T-cell (primary cell): ENCODE results near the gene DMRTA2. TPM values are rescaled to one million over a fixed set of nuclear protein-coding genes. Genes with fewer than 3 reads are reported as not detected.

ENCODE experiments used
- ATAC-seq, 4 experiments: fragments of 200-7000 bp in 3 of 4; fragments of 150-1000 bp in 1 of 4; cut with Tn5 transposase; replicated peaks in 1 of 4; 1 replicate in 3 of 4; 2 replicates in 1 of 4; pipeline ENCODE4 v1.10.0; 2021; ENCODE audit warnings: moderate library complexity in 3 of 4, mild to moderate bottlenecking in 2 of 4, moderate number of reproducible peaks in 1 of 4
- CTCF ChIA-PET, 2 donors: fragments of 300-600 bp; sonication (Branson Sonifier 250); formaldehyde crosslinking; loops; one replicate each; lab custom pipeline; 2022; ENCODE audit warnings: antibody characterized with exemption in 2 of 2; lab: Charles Lee
- POLR2A ChIA-PET, 2 donors: fragments of 300-600 bp; sonication (Branson Sonifier 250); formaldehyde crosslinking; loops; one replicate each; lab custom pipeline; 2022; ENCODE audit warnings: antibody characterized with exemption in 2 of 2; lab: Charles Lee
- DNase-seq, 35 experiments: peaks; one replicate each; pipeline versions ENCODE4 v3.0.0 to v3.0.0-alpha.2; 2013 to 2023
- H3K27ac ChIP-seq: one replicate; pipeline ENCODE4 v1.5.1; 2013; ENCODE audit warnings: low read length
- H3K27me3 ChIP-seq, 2 experiments: replicated peaks in 1 of 2; 1 replicate in 1 of 2; 2 replicates in 1 of 2; pipeline versions ENCODE4 v1.6.1 to v1.7.0; 2013; ENCODE audit warnings: low read length in 1 of 2, mixed read lengths in 1 of 2; ENCODE audit not compliant: control insufficient read depth in 2 of 2, insufficient read depth in 2 of 2; ENCODE audit errors: extremely low read depth in 1 of 2
- H3K36me3 ChIP-seq, 2 donors: 1 replicate in 1 of 2; 2 replicates in 1 of 2; pipeline versions ENCODE4 v1.6.1 to v1.7.0; 2013; ENCODE audit warnings: low read length in 1 of 2; ENCODE audit not compliant: control insufficient read depth in 2 of 2, insufficient read depth in 1 of 2; ENCODE audit errors: extremely low read depth in 1 of 2
- H3K4me1 ChIP-seq, 2 experiments: 1 replicate in 1 of 2; 2 replicates in 1 of 2; pipeline versions ENCODE4 v1.6.1 to v1.7.0; 2013; ENCODE audit warnings: low read length in 2 of 2, mixed read lengths in 1 of 2; ENCODE audit not compliant: insufficient read depth in 2 of 2, control insufficient read depth in 1 of 2; ENCODE audit errors: extremely low read depth in 1 of 2
- H3K4me3 ChIP-seq, 2 donors: 1 replicate in 1 of 2; 2 replicates in 1 of 2; pipeline versions ENCODE4 v1.5.1 to v1.7.0; 2013; ENCODE audit warnings: mild to moderate bottlenecking in 2 of 2, low read length in 1 of 2, moderate library complexity in 1 of 2; ENCODE audit not compliant: control insufficient read depth in 1 of 2; ENCODE audit errors: extremely low read depth in 1 of 2
- H3K9me3 ChIP-seq: 2 replicates; pipeline ENCODE4 v1.7.0; 2013
- H3K27ac Mint-ChIP-seq, 2 donors: one replicate each; pipeline ENCODE4 v1.8.0; 2020 to 2021; ENCODE audit warnings: mild to moderate bottlenecking in 2 of 2, mixed read lengths in 2 of 2
- H3K27me3 Mint-ChIP-seq, 2 donors: one replicate each; pipeline ENCODE4 v1.8.0; 2021 to 2022; ENCODE audit warnings: mixed read lengths in 2 of 2
- H3K36me3 Mint-ChIP-seq: one replicate; pipeline ENCODE4 v1.8.0; 2021; ENCODE audit warnings: mixed read lengths
- H3K4me1 Mint-ChIP-seq, 3 donors: one replicate each; pipeline ENCODE4 v1.8.0; 2020 to 2022; ENCODE audit warnings: mixed read lengths in 3 of 3, mild to moderate bottlenecking in 1 of 3
- H3K4me3 Mint-ChIP-seq, 3 donors: one replicate each; pipeline ENCODE4 v1.8.0; 2020 to 2022; ENCODE audit warnings: mild to moderate bottlenecking in 3 of 3, mixed read lengths in 3 of 3, moderate library complexity in 3 of 3
- H3K9me3 Mint-ChIP-seq, 3 donors: one replicate each; pipeline ENCODE4 v1.8.0; 2020 to 2022; ENCODE audit warnings: mixed read lengths in 3 of 3
- WGBS: methylation state at CpG from one replicate; pipeline ENCODE4 v1.1.5; 2013; ENCODE audit warnings: missing lambda C conversion rate; ENCODE audit not compliant: insufficient coverage; 5-methylcytosine and 5-hydroxymethylcytosine counted together
- total RNA-seq, 35 experiments: library from RNA in 6 of 35; stranded (reverse) in 6 of 35; fragments of 120-200 nt in 1 of 35; gene quantifications; one replicate each; pipeline versions ENCODE4 v1.2.1 to v1.2.4 and lab custom pipeline; 2013 to 2026

DMRTA2 gene
- total RNA-seq, 5 donors from 2014 or later (not counting 1 experiment from before 2014, with no cell fraction given) = not detected

DNA sequence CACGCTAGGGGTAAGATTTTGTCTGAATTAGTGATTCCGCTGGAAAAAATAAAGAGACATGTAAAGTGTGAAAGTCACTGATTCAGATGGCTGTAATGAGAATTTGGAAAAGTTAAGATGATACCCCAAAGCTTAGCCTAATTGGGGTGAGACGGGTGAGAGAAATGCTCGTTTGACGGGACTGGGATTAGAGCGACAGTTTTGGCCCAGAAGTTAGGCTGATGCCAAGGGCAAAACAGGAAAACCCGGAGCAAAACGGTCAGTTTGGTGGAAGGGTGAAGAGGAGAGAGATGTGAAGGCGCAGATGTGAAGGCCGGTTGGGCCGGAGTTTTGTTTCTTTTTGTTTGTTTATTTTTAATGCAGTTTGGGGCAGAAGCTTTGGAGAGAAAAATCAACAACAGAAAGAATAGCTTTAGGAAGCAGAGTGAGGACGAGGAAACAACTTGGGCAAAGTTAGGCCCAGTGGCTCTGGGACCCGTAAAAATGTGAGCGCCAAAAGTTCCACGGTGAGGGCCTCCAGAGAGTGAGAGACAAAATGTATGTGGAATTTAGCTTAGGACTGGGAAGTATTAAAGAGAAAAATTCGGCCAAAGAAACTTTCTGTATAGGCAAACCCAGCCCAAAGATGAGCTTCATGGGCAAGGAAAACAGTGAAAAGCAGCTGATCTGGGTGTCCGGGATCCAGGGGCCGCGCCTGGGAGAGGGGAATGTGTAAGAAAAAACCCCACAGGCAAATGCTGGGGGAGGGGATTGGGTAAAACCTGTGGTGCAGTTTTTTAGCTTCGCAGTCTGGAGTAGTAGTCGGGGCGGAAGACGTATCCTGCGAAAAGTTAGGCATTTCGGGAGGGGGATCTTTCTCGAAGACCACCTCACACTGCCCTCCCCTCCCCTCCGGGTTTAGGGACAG is 1.2 kb downstream of the DMRTA2 start:
- Mint-ChIP-seq H3K4me1 (peaks cover 60 to 66% (median 64%) of the 10 kb centered on the region in 3 donors), H3K36me3 (no peaks in the 10 kb centered on the region), H3K4me3 (peak overlapping the region; percentile 14 to 83 (median 51)), H3K27me3 (peaks cover 60 to 78% of the 10 kb centered on the region in 2 donors), H3K27ac (peak overlapping the region in 1 of 2 donors; percentile 66), H3K9me3 (no peaks in the 10 kb centered on the region)
- 29% methylated on average over 20 of the region's 27 CpGs for WGBS
- DNase-seq = no peak
- Histone ChIP-seq H3K27ac (no peak overlapping the region), H3K27me3 (peaks cover 17 to 90% of the 10 kb centered on the region in 2 experiments), H3K36me3 (no peaks in the 10 kb centered on the region), H3K9me3 (no peaks in the 10 kb centered on the region), H3K4me1 (peaks cover 13 to 41% of the 10 kb centered on the region in 2 experiments), H3K4me3 (no peak overlapping the region)
- no peak for ATAC-seq
- POLR2A ChIA-PET = no interaction called here
- CTCF ChIA-PET = interaction anchor here in 1 of 2 donors (0.6 kb wide), 1 partner anchor 219 kb away, joined by 4 read pairs; no protein-coding TSS in a partner anchor

DNA sequence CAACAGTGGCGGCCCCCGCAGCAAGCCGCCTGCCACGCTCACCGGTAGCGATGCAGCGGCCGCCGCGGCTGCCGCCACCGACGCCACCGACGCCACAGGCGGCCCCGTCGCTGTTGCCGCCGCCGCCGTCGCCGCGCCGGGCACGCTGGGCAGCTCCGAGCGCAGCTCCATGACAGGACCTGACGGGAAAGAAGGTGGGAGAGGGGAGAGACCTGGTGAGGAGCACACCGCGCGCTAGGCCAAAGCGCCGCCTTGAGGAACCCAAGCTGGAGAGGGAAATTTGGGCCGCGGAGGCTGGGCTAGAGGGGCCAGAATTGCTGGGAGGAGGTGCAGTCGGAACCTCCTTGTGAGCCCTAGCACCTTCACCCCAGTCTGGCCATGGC is 1.9 kb downstream of the DMRTA2 start:
- CTCF ChIA-PET = no interaction called here
- peaks cover 17 to 90% of the 10 kb centered on the region in 2 experiments for H3K27me3 ChIP-seq
- Mint-ChIP-seq H3K27ac (no peak overlapping the region), H3K4me3 (peak overlapping the region in 1 of 3 donors; percentile 83), H3K9me3 (no peaks in the 10 kb centered on the region), H3K36me3 (no peaks in the 10 kb centered on the region), H3K27me3 (peaks cover 60 to 81% of the 10 kb centered on the region in 2 donors), H3K4me1 (peaks cover 65 to 72% (median 67%) of the 10 kb centered on the region in 3 donors)
- WGBS = 8% methylated on average over 32 of the region's 38 CpGs
- no peak for DNase-seq
- H3K4me3 ChIP-seq = no peak overlapping the region
- H3K4me1 ChIP-seq = peaks cover 13 to 41% of the 10 kb centered on the region in 2 experiments
- no peaks in the 10 kb centered on the region for H3K36me3 ChIP-seq
- no peaks in the 10 kb centered on the region for H3K9me3 ChIP-seq
- no peak for ATAC-seq
- no peak overlapping the region for H3K27ac ChIP-seq
- POLR2A ChIA-PET = no interaction called here

DNA sequence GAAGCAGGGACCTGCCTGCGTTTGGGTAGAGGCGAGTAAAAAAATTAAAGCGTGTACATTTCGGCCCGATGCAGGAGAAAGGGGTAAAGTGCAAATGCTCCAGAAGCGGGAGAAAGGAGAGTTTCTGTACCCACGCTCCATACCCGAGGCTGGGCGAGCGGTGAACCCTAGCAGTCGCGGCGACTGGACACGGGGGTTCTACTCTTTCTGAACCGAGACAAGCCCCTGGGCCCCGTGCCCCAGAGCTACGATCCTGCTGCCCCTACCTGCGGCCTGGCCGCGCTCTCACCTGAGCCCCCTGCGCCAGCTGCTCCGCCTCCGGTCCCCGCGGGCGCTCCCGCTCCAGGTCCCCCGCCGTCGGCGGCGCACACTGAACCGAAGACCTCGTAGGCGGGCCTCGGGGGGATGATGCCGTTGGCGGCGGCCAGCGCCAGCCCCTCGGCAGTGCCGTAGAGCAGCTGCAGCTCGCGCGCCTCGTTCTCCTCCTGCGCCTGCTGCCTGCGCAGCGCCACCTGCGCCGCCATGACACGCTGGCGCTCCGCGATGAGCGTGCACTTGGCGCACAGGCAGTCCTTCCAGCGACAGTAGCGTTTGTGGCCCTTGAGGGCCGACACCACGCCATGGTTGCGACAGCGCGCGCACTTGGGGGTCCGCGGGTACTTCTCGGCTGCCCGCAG is 2.4 kb downstream of the DMRTA2 start:
- Mint-ChIP-seq H3K36me3 (no peaks in the 10 kb centered on the region), H3K4me1 (peaks cover 62 to 67% (median 64%) of the 10 kb centered on the region in 3 donors), H3K9me3 (no peaks in the 10 kb centered on the region), H3K27ac (no peak overlapping the region), H3K27me3 (peaks cover 60 to 81% of the 10 kb centered on the region in 2 donors), H3K4me3 (peak overlapping the region in 2 of 3 donors; percentile 29 to 62)
- Histone ChIP-seq H3K36me3 (no peaks in the 10 kb centered on the region), H3K27me3 (peaks cover 16 to 89% of the 10 kb centered on the region in 2 experiments), H3K4me3 (no peak overlapping the region), H3K4me1 (peaks cover 13 to 41% of the 10 kb centered on the region in 2 experiments), H3K9me3 (no peaks in the 10 kb centered on the region), H3K27ac (no peak overlapping the region)
- ChIA-PET CTCF (no interaction called here), POLR2A (no interaction called here)
- DNase-seq (no peak), ATAC-seq (no peak)
- WGBS = 5% methylated on average over 69 of the region's 69 CpGs

DNA sequence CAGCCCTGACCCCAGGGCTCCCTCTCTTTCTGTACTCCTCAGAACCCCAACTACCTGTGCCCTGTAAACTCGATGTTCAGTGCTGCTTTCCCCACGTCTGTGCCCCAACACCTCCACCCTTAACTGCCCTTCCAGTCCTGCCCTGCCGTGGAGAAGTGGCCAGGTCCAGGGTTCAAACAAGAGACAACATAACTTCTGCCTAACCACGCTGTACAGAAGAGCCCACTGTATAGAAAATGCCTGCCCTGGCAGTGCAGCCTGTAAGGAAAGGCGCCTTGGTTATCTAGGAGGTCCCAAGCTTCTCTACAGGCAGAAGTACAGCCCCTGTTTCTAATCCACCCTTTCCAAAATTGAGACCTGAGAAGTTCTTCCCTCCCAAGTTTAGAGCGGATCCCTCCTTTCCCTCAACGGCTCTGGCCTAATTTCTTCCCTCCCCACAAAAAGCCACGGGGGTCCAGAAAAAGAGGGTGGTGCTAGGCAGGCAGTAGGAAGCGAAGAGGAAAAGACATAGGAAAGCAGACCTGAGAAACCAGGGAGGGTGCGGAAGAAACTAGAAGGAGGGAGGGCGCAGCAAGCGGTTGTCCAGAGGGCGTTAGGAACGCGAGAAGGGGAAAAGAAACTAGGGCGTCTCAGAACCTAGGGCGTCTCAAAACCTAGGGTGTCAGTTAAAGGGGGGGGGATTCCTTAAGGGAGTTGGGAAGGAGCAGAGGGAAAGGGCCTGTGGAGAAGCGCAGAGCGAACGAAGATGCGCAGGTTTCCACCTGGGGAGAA is 3.2 kb downstream of the DMRTA2 start:
- ChIA-PET POLR2A (no interaction called here), CTCF (no interaction called here)
- Mint-ChIP-seq H3K4me3 (peak overlapping the region in 2 of 3 donors; percentile 29 to 62), H3K27me3 (peaks cover 57 to 80% of the 10 kb centered on the region in 2 donors), H3K36me3 (no peaks in the 10 kb centered on the region), H3K4me1 (peaks cover 58 to 61% (median 59%) of the 10 kb centered on the region in 3 donors), H3K27ac (no peak overlapping the region), H3K9me3 (no peaks in the 10 kb centered on the region)
- H3K9me3 ChIP-seq = no peaks in the 10 kb centered on the region
- no peak for ATAC-seq
- no peak overlapping the region for H3K27ac ChIP-seq
- peaks cover 13 to 34% of the 10 kb centered on the region in 2 experiments for H3K4me1 ChIP-seq
- peaks cover 14 to 89% of the 10 kb centered on the region in 2 experiments for H3K27me3 ChIP-seq
- no peak for DNase-seq
- no peaks in the 10 kb centered on the region for H3K36me3 ChIP-seq
- WGBS = 11% methylated on average over 17 of the region's 21 CpGs
- no peak overlapping the region for H3K4me3 ChIP-seq

DNA sequence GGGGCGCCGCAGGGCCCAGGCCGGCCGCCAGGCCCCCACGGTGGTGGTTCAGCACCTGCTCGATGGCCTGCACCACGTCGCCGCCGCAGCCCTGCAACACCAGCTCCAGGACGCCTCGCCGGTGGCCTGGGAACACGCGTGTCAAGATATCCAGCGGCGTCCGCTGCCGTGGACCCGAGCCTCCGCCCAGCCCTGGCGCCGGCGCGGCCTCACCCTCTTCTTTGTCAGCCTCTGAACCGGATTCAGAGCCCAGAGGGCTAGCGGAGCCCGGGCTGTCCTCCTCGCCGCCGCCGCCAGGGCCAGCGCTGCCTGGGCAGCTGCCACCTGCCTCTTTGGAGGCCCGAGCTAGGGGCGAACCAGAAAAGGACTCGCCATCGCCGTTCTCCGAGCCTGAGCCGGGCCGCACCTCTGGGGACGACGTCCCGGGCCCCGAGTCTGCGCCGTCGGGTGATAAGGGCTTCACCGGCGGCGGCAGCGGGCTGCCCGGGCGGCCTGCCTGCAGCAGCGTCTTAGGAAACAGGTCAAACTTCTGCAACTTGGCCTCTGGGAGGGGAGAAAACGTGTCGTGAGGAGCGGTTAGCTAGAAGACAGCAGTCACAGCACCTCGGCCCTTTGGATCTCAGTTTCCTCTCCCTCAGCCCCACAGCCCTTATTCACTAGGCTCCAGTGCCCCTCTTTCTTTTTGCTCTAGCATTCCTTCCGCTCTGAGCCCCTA is 3.9 kb downstream of the DMRTA2 start:
- ATAC-seq = no peak
- Mint-ChIP-seq H3K27me3 (peaks cover 58 to 80% of the 10 kb centered on the region in 2 donors), H3K27ac (no peak overlapping the region), H3K4me1 (peaks cover 50 to 54% (median 52%) of the 10 kb centered on the region in 3 donors), H3K4me3 (peak overlapping the region in 1 of 3 donors; percentile 62), H3K9me3 (no peaks in the 10 kb centered on the region), H3K36me3 (no peaks in the 10 kb centered on the region)
- WGBS = 7% methylated on average over 57 of the region's 60 CpGs
- Histone ChIP-seq H3K9me3 (no peaks in the 10 kb centered on the region), H3K4me3 (no peak overlapping the region), H3K27ac (no peak overlapping the region), H3K4me1 (peaks cover 10 to 27% of the 10 kb centered on the region in 2 experiments), H3K27me3 (peaks cover 18 to 89% of the 10 kb centered on the region in 2 experiments), H3K36me3 (no peaks in the 10 kb centered on the region)
- no peak for DNase-seq
- POLR2A ChIA-PET = no interaction called here
- CTCF ChIA-PET = no interaction called here
